ENCODE results near the gene CEP162. TPM values are rescaled to one million over a fixed set of nuclear protein-coding genes. Genes with fewer than 3 reads are reported as not detected.
"Not testable (repeated sequence)": the region's sequence is repeated elsewhere in the genome, so short reads cannot be mapped to it uniquely, and the experiment has no call there.

The CEP162 gene
- polyA plus RNA-seq, 3 donors, result 2.3 to 5.5 (median 2.4) TPM

GRCh38 chr6:84107495-84107894 is 119.9 kb downstream of the CEP162 start:
- no peak overlapping the region for H3K27ac ChIP-seq (ENCODE audit: low read depth, low read length)

GRCh38 chr6:84105215-84105924 is 122.1 kb downstream of the CEP162 start:
- H3K27ac ChIP-seq (ENCODE audit: low read depth, low read length), result not testable (repeated sequence)
- 85 to 88% (median 87%) methylated on average over 3 of the region's 3 CpGs for WGBS, 3 donors

GRCh38 chr6:84103029-84103428 is 124.4 kb downstream of the CEP162 start:
- no peak overlapping the region for H3K27ac ChIP-seq (ENCODE audit: low read depth, low read length)
- WGBS, 3 donors, result 2 to 17% (median 10%) methylated on average over 1 of the region's 1 CpG

GRCh38 chr6:84095156-84095555 is 132.3 kb downstream of the CEP162 start:
- H3K27ac ChIP-seq (ENCODE audit: low read depth, low read length), result no peak overlapping the region

- 63 to 69% (median 65%) methylated on average over 4 of the region's 4 CpGs for WGBS, 3 donors
- no peak overlapping the region for H3K27ac ChIP-seq (ENCODE audit: low read depth, low read length)
Measured at GRCh38 chr6:84093441-84094435, 133.7 kb downstream of the CEP162 start.

GRCh38 chr6:84089552-84089951 is 137.9 kb downstream of the CEP162 start:
- no peak overlapping the region for H3K27ac ChIP-seq (ENCODE audit: low read depth, low read length)
- whole genome bisulfite sequencing, 3 donors, result 51 to 70% (median 62%) methylated on average over 3 of the region's 3 CpGs

- no peak overlapping the region for H3K27ac ChIP-seq (ENCODE audit: low read depth, low read length)
- 53 to 71% (median 55%) methylated on average over 4 of the region's 4 CpGs for WGBS, 3 donors
Measured at GRCh38 chr6:84089081-84089480, 138.4 kb downstream of the CEP162 start.

- 41 to 85% (median 76%) methylated on average over 6 of the region's 6 CpGs for WGBS, 3 donors
- H3K27ac ChIP-seq (ENCODE audit: low read depth, low read length), result no peak overlapping the region
Measured at GRCh38 chr6:84086545-84087429, 140.7 kb downstream of the CEP162 start.

- 84 to 86% (median 86%) methylated on average over 1 of the region's 1 CpG for WGBS, 3 donors
- H3K27ac ChIP-seq (ENCODE audit: low read depth, low read length), result no peak overlapping the region
Measured at GRCh38 chr6:84086056-84086455, 141.4 kb downstream of the CEP162 start.

- not testable (repeated sequence) for H3K27ac ChIP-seq (ENCODE audit: low read depth, low read length)
Measured at GRCh38 chr6:84084705-84085104, 142.7 kb downstream of the CEP162 start.

GRCh38 chr6:84082689-84083265 is 144.7 kb downstream of the CEP162 start:
- WGBS, 3 donors, result 40 to 71% (median 64%) methylated on average over 11 of the region's 11 CpGs
- no peak overlapping the region for H3K27ac ChIP-seq (ENCODE audit: low read depth, low read length)

GRCh38 chr6:84081222-84081621 is 146.2 kb downstream of the CEP162 start:
- 69 to 87% (median 87%) methylated on average over 2 of the region's 2 CpGs for WGBS, 3 donors
- no peak overlapping the region for H3K27ac ChIP-seq (ENCODE audit: low read depth, low read length)

- WGBS, 3 donors, result 21 to 37% (median 32%) methylated on average over 1 of the region's 1 CpG
- H3K27ac ChIP-seq (ENCODE audit: low read depth, low read length), result no peak overlapping the region
Measured at GRCh38 chr6:84078335-84078734, 149.1 kb downstream of the CEP162 start.

GRCh38 chr6:84077645-84078044 is 149.8 kb downstream of the CEP162 start:
- no peak overlapping the region for H3K27ac ChIP-seq (ENCODE audit: low read depth, low read length)
- WGBS, 3 donors, result 70 to 84% (median 77%) methylated on average over 2 of the region's 2 CpGs

GRCh38 chr6:84074988-84075781 is 152.3 kb downstream of the CEP162 start:
- H3K27ac ChIP-seq (ENCODE audit: low read depth, low read length), result no peak overlapping the region
- WGBS, 3 donors, result 43 to 48% (median 46%) methylated on average over 6 of the region's 6 CpGs
